Measurements from ENCODE around the gene TKT. TPM values are rescaled to one million over a fixed set of nuclear protein-coding genes. Genes with fewer than 3 reads are reported as not detected.

The TKT gene
- total and polyA plus RNA-seq, 2 of the 13 experiments (the other 11 are each of a cell fraction or from before 2014, with no cell fraction given): 150 to 238 TPM

GRCh38 chr3:53269888-53270880 lies 14.4 kb upstream of the TKT start (continued):
- TF ChIP-seq ZNF558 (CRISPR knock-in tag; IDR thresholded peaks at IDR 0.05; ENCODE audit: borderline replicate concordance): no peak
- TF ChIP-seq HNRNPUL1 (IDR thresholded peaks at IDR 0.05; ENCODE audit: low read depth, low read length): no peak
- TF ChIP-seq TSC22D2 (CRISPR knock-in tag; IDR thresholded peaks at IDR 0.05; ENCODE audit: borderline replicate concordance): no peak
- peak; percentile 60 for TF ChIP-seq KAT8 (CRISPR knock-in tag; IDR thresholded peaks at IDR 0.05)
- no peak for TF ChIP-seq ZBTB46 (CRISPR knock-in tag; IDR thresholded peaks at IDR 0.05; ENCODE audit: borderline replicate concordance)
- TF ChIP-seq MXD4 (CRISPR knock-in tag; IDR thresholded peaks at IDR 0.05): 0 out of 2 replicates have a peak, but pooled peaks have one; percentile 59
- 0 out of 2 replicates have a peak, but pooled peaks have one; percentile 36 for TF ChIP-seq FOXO1 (CRISPR knock-in tag; IDR thresholded peaks at IDR 0.05)
- TF ChIP-seq ZNF850 (CRISPR knock-in tag; conservative IDR thresholded peaks at IDR 0.05): no peak
- 0 out of 2 replicates have a peak, but pooled peaks have one; percentile 71 for TF ChIP-seq NR0B2 (CRISPR knock-in tag; IDR thresholded peaks at IDR 0.05)
- TF ChIP-seq, protein P1, sequence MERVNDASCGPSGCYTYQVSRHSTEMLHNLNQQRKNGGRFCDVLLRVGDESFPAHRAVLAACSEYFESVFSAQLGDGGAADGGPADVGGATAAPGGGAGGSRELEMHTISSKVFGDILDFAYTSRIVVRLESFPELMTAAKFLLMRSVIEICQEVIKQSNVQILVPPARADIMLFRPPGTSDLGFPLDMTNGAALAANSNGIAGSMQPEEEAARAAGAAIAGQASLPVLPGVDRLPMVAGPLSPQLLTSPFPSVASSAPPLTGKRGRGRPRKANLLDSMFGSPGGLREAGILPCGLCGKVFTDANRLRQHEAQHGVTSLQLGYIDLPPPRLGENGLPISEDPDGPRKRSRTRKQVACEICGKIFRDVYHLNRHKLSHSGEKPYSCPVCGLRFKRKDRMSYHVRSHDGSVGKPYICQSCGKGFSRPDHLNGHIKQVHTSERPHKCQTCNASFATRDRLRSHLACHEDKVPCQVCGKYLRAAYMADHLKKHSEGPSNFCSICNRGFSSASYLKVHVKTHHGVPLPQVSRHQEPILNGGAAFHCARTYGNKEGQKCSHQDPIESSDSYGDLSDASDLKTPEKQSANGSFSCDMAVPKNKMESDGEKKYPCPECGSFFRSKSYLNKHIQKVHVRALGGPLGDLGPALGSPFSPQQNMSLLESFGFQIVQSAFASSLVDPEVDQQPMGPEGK (CRISPR knock-in tag; IDR thresholded peaks at IDR 0.05): no peak
- TF ChIP-seq ZSCAN21 (CRISPR knock-in tag; IDR thresholded peaks at IDR 0.05; ENCODE audit: borderline replicate concordance): peak; percentile 39; the same call in 1 of the 2 replicates
- no peak for TF ChIP-seq ZNF432 (CRISPR knock-in tag; IDR thresholded peaks at IDR 0.05; ENCODE audit: borderline replicate concordance)
- TF ChIP-seq DMTF1 (CRISPR knock-in tag; IDR thresholded peaks at IDR 0.05): no peak
- TF ChIP-seq RFX5 (IDR thresholded peaks at IDR 0.05; ENCODE audit: low read depth, low read length): no peak
